Body of pancreas (tissue), 4 donors: ENCODE results near the gene DEPDC7. TPM values are rescaled to one million over a fixed set of nuclear protein-coding genes. Genes with fewer than 3 reads are reported as not detected.

Experiments
- ATAC-seq: fragments of 150-250 bp; one replicate; pipeline ENCODE4 v1.9.1; 2016
- DNase-seq, 4 donors: peaks; one replicate each; pipeline ENCODE4 v3.0.0-alpha.2; 2019
- H3K27ac ChIP-seq, 4 donors: fragments of 200-600 bp; sonication (generic); 1 replicate in 3 of 4; 2 replicates in 1 of 4; pipeline versions ENCODE4 v1.5.1 to v1.6.1; 2016 to 2019; ENCODE audit warnings: mild to moderate bottlenecking in 1 of 4, mixed read lengths in 1 of 4, moderate library complexity in 1 of 4
- H3K27me3 ChIP-seq, 2 donors: fragments of 200-600 bp; sonication (generic); one replicate each; pipeline ENCODE4 v1.6.0; 2016; ENCODE audit warnings: mild to moderate bottlenecking in 1 of 2
- H3K36me3 ChIP-seq, 2 donors: fragments of 200-600 bp; sonication (generic); replicated peaks in 1 of 2; 2 replicates each; pipeline ENCODE4 v1.5.1; 2016; ENCODE audit warnings: low read depth in 2 of 2; ENCODE audit not compliant: insufficient read depth in 1 of 2
- H3K4me1 ChIP-seq: fragments of 200-600 bp; sonication (generic); one replicate; pipeline ENCODE4 v1.6.0; 2016
- H3K4me3 ChIP-seq, 2 donors: fragments of 200-600 bp; sonication (generic); 1 replicate in 1 of 2; 2 replicates in 1 of 2; pipeline ENCODE4 v1.5.1; 2016 to 2019
- H3K9me3 ChIP-seq, 3 donors: fragments of 200-600 bp; sonication (generic); 1 replicate in 2 of 3; 2 replicates in 1 of 3; pipeline ENCODE4 v1.5.1; 2016
- POLR2A ChIP-seq, 3 donors: fragments of 450-650 bp; IDR thresholded peaks; one replicate each; pipeline ENCODE4 v1.6.1; 2016; ENCODE audit warnings: antibody characterized with exemption in 3 of 3, mild to moderate bottlenecking in 2 of 3
- WGBS, 2 donors: methylation state at CpG; one replicate each; pipeline ENCODE4 v1.1.5; 2017; 5-methylcytosine and 5-hydroxymethylcytosine counted together
- intact Hi-C: fragments of 100-400 bp; cut with DNase I; formaldehyde crosslinking; loops from one replicate; pipeline ENCODE4 v1.15.1; 2023
- total RNA-seq, 2 donors: library from RNA; depleted of rRNA; stranded (reverse); fragments of >200 nt; gene quantifications; one replicate each; pipeline ENCODE4 v1.1.0, GENCODE V29; 2016
- TF ChIP-seq, protein P1 (sequence below), 7 experiments: fragments of 450-650 bp in 4 of 7; fragments of 200-600 bp in 3 of 7; sonication (generic) in 3 of 7; IDR thresholded peaks; one replicate each; pipeline ENCODE4 v1.5.1; 2016 to 2019; ENCODE audit warnings: antibody characterized with exemption in 7 of 7

Gene DEPDC7
- total RNA-seq, 2 donors from 2014 or later, result 0.99 to 6.0 TPM

DNA sequence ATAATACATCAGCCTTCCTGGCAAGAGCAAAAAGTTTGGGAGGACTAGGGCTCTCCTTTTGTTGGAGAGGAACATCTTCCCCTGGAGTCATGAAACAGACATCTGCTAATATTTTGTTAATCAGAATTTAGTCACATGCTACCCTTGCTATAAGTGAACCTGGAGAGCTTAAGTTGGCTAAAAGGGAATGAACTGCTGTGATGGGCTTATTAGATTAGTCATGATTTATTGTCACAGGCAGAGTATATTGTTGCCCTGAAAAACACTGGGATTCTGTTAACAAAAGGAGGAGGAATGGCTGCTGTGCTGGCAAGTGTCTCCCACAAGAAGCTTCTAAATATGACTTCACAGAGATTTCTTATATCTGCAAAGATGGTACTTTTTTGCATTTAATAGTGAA lies 39.7 kb downstream of the DEPDC7 start:
- Histone ChIP-seq H3K27ac (no peak overlapping the region), H3K4me3 (no peak overlapping the region), H3K4me1 (no peaks in the 10 kb centered on the region), H3K9me3 (no peaks in the 10 kb centered on the region), H3K27me3 (no peaks in the 10 kb centered on the region), H3K36me3 (peaks cover 0 to 14% of the 10 kb centered on the region in 2 donors)
- ATAC-seq (no peak), DNase-seq (no peak)
- no peak for TF ChIP-seq POLR2A (IDR thresholded peaks at IDR 0.05)
- TF ChIP-seq, protein P1, sequence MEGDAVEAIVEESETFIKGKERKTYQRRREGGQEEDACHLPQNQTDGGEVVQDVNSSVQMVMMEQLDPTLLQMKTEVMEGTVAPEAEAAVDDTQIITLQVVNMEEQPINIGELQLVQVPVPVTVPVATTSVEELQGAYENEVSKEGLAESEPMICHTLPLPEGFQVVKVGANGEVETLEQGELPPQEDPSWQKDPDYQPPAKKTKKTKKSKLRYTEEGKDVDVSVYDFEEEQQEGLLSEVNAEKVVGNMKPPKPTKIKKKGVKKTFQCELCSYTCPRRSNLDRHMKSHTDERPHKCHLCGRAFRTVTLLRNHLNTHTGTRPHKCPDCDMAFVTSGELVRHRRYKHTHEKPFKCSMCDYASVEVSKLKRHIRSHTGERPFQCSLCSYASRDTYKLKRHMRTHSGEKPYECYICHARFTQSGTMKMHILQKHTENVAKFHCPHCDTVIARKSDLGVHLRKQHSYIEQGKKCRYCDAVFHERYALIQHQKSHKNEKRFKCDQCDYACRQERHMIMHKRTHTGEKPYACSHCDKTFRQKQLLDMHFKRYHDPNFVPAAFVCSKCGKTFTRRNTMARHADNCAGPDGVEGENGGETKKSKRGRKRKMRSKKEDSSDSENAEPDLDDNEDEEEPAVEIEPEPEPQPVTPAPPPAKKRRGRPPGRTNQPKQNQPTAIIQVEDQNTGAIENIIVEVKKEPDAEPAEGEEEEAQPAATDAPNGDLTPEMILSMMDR (IDR thresholded peaks at IDR 0.05), result no peak
- intact Hi-C loops, result no loop called here

DNA sequence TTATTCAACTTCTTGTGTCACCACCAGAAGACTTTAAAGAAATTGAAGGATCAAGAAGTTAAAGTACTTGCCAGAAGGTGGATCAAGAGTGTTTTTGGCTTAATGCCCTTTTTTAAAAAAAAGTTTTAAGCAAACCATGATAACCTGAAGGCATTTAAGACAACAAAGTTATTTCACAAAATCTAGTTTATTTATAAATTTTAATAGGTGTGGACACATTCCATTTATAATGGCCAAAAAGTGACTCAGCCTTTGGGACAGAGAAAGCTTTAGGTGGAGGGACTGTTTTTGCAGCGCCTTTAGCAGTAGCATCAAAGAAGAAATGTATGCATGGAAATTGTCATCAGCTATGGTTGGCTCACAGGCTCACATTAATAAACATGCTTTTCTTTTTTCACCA lies 41.6 kb downstream of the DEPDC7 start:
- ATAC-seq (no peak), DNase-seq (no peak)
- 92 to 97% methylated on average over 1 of the region's 1 CpG for WGBS, 2 donors
- no peak overlapping the region for H3K27ac ChIP-seq
- H3K9me3 ChIP-seq, result no peaks in the 10 kb centered on the region
- no peak for TF ChIP-seq POLR2A (IDR thresholded peaks at IDR 0.05)
- TF ChIP-seq, protein P1 (IDR thresholded peaks at IDR 0.05), result no peak
- H3K27me3 ChIP-seq, result no peaks in the 10 kb centered on the region
- intact Hi-C loops, result no loop called here
- H3K4me3 ChIP-seq, result no peak overlapping the region
- H3K36me3 ChIP-seq, result peaks cover 0 to 14% of the 10 kb centered on the region in 2 donors
- H3K4me1 ChIP-seq, result no peaks in the 10 kb centered on the region

GRCh38 chr11:33059331-33060007 lies 43.8 kb downstream of the DEPDC7 start:
- TF ChIP-seq POLR2A (IDR thresholded peaks at IDR 0.05), result no peak
- TF ChIP-seq, protein P1 (IDR thresholded peaks at IDR 0.05), result no peak
- ATAC-seq, result no peak
- 81 to 89% methylated on average over 5 of the region's 5 CpGs for WGBS, 2 donors
- H3K36me3 ChIP-seq, result peaks cover 0 to 14% of the 10 kb centered on the region in 2 donors
- intact Hi-C loops, result no loop called here
- H3K4me1 ChIP-seq, result no peaks in the 10 kb centered on the region
- H3K27me3 ChIP-seq, result no peaks in the 10 kb centered on the region
- DNase-seq, result no peak
- H3K4me3 ChIP-seq, result no peak overlapping the region
- H3K9me3 ChIP-seq, result no peaks in the 10 kb centered on the region
- H3K27ac ChIP-seq, result no peak overlapping the region

DNA sequence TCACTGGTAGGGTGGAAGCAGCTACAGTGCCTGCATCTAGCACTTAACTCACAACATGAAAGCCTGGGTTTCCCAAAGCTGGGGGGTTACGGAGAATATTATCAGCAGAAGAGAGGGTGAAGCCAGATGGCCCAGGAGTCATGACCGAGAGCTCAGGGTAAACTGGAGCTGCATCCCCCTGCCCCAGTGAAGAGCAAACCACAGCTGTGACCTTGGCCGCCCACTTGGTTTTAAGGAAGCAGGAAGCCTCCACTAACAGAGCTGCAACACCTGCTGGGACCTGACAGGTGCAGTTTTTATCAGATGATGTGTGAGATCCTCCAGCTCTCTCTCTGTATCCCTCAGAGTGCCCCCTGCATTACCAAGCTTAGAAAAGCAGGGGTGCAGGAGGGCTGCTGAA lies 44.6 kb downstream of the DEPDC7 start:
- Histone ChIP-seq H3K4me1 (no peaks in the 10 kb centered on the region), H3K9me3 (no peaks in the 10 kb centered on the region), H3K27me3 (no peaks in the 10 kb centered on the region), H3K27ac (no peak overlapping the region), H3K36me3 (peaks cover 0 to 14% of the 10 kb centered on the region in 2 donors), H3K4me3 (no peak overlapping the region)
- no peak for ATAC-seq
- no peak for DNase-seq
- 88 to 94% methylated on average over 2 to 3 of the region's 3 CpGs for WGBS, 2 donors
- intact Hi-C loops, result no loop called here
- TF ChIP-seq, protein P1 (IDR thresholded peaks at IDR 0.05), result no peak
- TF ChIP-seq POLR2A (IDR thresholded peaks at IDR 0.05), result no peak

DNA sequence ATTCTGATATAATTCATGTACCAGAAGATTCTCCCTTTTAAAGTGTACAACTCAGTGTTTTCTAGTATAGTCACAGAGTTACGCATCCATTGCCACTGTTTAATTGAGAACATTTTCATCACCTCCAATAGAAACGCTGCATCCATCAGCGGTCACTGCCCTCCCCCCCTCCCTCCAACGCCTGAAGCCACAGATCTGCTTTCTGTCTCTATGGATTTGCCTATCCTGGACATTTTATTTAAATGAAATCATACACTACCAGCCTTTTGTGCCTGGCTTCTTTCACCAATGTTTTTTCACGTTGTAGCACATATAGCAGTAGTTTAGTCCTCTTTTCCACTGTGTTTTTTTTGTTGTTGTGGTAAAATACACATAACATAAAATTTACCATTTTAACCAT lies 46.5 kb downstream of the DEPDC7 start:
- H3K4me3 ChIP-seq, result no peak overlapping the region
- 65 to 75% methylated on average over 5 of the region's 5 CpGs for WGBS, 2 donors
- DNase-seq (no peak), ATAC-seq (no peak)
- H3K27me3 ChIP-seq, result no peaks in the 10 kb centered on the region
- H3K36me3 ChIP-seq, result peaks cover 0 to 16% of the 10 kb centered on the region in 2 donors
- H3K4me1 ChIP-seq, result no peaks in the 10 kb centered on the region
- no peak for TF ChIP-seq POLR2A (IDR thresholded peaks at IDR 0.05)
- TF ChIP-seq, protein P1 (IDR thresholded peaks at IDR 0.05), result no peak
- intact Hi-C loops, result no loop called here
- no peak overlapping the region for H3K27ac ChIP-seq
- no peaks in the 10 kb centered on the region for H3K9me3 ChIP-seq
